ENCODE results near the gene ATP2B1. TPM values are rescaled to one million over a fixed set of nuclear protein-coding genes. Genes with fewer than 3 reads are reported as not detected.
A peak's percentile ranks its signal among the peaks of the same experiment; 100 is the strongest.

Gene ATP2B1
- total and polyA plus RNA-seq, 2 of the 13 experiments (the other 11 are each of a cell fraction or from before 2014, with no cell fraction given): 12.1 to 60.2 TPM

DNA sequence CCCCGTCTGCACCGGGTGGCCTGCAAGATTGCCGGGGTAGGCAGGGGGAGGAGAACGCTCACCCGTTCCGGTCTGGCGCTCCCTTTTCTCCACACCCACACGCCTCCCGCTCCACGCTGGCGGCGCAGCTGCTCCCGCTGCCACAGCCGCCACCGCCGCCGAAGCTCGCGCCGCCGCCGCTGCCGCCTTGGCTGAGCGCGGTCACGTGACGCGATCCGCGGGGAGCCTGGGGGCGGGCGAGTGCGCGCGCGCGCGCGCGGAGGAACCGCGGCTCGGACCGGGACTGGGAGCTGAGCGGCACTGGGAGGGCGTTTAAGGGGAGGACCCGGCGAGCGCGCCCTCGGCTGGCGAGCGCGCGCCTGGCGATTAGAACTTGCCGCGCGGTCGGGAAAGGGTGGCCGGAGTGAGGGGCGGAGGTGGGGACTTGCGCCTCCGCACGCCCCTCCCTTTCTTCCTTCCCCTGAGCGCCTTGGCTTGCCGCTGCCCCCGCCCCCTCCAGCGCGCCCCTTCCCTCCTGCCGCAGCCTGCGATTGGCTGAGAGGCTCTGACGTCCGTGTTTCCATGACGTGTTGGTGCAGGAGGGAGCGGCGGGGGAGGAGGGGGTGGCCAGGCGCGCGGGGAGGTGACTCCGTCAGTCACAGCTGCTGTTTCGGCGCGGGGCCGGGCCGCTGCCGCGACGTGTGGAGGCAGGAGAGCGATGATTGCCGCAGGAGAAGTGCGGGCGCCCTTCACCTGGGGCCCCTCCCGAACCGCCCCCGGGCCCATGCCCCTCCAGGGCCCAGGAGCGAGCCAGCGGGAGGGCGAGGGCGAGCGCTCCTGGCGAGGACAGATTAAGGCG, 738 bp upstream of the ATP2B1 start (continued):
- TF ChIP-seq ZNF331 (CRISPR knock-in tag; IDR thresholded peaks at IDR 0.05): 0 out of 2 replicates have a peak, but pooled peaks have one; percentile 18
- TF ChIP-seq ZNF747 (CRISPR knock-in tag; IDR thresholded peaks at IDR 0.05; ENCODE audit: borderline replicate concordance): peak; percentile 8; the same call in 1 of the 2 replicates
- TF ChIP-seq, protein P1, sequence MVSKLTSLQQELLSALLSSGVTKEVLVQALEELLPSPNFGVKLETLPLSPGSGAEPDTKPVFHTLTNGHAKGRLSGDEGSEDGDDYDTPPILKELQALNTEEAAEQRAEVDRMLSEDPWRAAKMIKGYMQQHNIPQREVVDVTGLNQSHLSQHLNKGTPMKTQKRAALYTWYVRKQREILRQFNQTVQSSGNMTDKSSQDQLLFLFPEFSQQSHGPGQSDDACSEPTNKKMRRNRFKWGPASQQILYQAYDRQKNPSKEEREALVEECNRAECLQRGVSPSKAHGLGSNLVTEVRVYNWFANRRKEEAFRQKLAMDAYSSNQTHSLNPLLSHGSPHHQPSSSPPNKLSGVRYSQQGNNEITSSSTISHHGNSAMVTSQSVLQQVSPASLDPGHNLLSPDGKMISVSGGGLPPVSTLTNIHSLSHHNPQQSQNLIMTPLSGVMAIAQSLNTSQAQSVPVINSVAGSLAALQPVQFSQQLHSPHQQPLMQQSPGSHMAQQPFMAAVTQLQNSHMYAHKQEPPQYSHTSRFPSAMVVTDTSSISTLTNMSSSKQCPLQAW (CRISPR knock-in tag; IDR thresholded peaks at IDR 0.05): peak; percentile 73; the same call in 1 of the 2 replicates
- peak; percentile 83 for TF ChIP-seq ZNF652 (CRISPR knock-in tag; IDR thresholded peaks at IDR 0.05; ENCODE audit: borderline replicate concordance, low read depth)
- TF ChIP-seq TEAD3 (CRISPR knock-in tag; optimal IDR thresholded peaks at IDR 0.05; ENCODE audit: borderline replicate concordance): no peak
- TF ChIP-seq ZNF224 (CRISPR knock-in tag; IDR thresholded peaks at IDR 0.05): no peak
- 0 out of 2 replicates have a peak, but pooled peaks have one; percentile 6 for TF ChIP-seq KDM6A (CRISPR knock-in tag; IDR thresholded peaks at IDR 0.05; ENCODE audit: low read depth)
- no peak for TF ChIP-seq HNF4G (IDR thresholded peaks at IDR 0.05; ENCODE audit: borderline replicate concordance, low read depth, low read length)
- no peak for TF ChIP-seq HNF4G (CRISPR knock-in tag; IDR thresholded peaks at IDR 0.05; ENCODE audit: borderline replicate concordance, low read depth)
- TF ChIP-seq, protein P2, sequence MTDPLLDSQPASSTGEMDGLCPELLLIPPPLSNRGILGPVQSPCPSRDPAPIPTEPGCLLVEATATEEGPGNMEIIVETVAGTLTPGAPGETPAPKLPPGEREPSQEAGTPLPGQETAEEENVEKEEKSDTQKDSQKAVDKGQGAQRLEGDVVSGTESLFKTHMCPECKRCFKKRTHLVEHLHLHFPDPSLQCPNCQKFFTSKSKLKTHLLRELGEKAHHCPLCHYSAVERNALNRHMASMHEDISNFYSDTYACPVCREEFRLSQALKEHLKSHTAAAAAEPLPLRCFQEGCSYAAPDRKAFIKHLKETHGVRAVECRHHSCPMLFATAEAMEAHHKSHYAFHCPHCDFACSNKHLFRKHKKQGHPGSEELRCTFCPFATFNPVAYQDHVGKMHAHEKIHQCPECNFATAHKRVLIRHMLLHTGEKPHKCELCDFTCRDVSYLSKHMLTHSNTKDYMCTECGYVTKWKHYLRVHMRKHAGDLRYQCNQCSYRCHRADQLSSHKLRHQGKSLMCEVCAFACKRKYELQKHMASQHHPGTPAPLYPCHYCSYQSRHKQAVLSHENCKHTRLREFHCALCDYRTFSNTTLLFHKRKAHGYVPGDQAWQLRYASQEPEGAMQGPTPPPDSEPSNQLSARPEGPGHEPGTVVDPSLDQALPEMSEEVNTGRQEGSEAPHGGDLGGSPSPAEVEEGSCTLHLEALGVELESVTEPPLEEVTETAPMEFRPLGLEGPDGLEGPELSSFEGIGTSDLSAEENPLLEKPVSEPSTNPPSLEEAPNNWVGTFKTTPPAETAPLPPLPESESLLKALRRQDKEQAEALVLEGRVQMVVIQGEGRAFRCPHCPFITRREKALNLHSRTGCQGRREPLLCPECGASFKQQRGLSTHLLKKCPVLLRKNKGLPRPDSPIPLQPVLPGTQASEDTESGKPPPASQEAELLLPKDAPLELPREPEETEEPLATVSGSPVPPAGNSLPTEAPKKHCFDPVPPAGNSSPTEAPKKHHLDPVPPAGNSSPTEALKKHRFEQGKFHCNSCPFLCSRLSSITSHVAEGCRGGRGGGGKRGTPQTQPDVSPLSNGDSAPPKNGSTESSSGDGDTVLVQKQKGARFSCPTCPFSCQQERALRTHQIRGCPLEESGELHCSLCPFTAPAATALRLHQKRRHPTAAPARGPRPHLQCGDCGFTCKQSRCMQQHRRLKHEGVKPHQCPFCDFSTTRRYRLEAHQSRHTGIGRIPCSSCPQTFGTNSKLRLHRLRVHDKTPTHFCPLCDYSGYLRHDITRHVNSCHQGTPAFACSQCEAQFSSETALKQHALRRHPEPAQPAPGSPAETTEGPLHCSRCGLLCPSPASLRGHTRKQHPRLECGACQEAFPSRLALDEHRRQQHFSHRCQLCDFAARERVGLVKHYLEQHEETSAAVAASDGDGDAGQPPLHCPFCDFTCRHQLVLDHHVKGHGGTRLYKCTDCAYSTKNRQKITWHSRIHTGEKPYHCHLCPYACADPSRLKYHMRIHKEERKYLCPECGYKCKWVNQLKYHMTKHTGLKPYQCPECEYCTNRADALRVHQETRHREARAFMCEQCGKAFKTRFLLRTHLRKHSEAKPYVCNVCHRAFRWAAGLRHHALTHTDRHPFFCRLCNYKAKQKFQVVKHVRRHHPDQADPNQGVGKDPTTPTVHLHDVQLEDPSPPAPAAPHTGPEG (CRISPR knock-in tag; IDR thresholded peaks at IDR 0.05): peak; percentile 45; the same call in 1 of the 2 replicates
- TF ChIP-seq, protein P3, sequence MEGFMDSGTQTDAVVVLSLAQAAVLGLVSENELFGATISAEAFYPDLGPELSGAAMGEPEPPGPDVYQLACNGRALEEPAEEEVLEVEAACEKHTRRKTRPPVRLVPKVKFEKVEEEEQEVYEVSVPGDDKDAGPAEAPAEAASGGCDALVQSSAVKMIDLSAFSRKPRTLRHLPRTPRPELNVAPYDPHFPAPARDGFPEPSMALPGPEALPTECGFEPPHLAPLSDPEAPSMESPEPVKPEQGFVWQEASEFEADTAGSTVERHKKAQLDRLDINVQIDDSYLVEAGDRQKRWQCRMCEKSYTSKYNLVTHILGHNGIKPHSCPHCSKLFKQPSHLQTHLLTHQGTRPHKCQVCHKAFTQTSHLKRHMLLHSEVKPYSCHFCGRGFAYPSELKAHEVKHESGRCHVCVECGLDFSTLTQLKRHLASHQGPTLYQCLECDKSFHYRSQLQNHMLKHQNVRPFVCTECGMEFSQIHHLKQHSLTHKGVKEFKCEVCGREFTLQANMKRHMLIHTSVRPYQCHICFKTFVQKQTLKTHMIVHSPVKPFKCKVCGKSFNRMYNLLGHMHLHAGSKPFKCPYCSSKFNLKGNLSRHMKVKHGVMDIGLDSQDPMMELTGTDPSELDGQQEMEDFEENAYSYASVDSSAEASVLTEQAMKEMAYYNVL (CRISPR knock-in tag; IDR thresholded peaks at IDR 0.05; ENCODE audit: borderline replicate concordance): 0 out of 2 replicates have a peak, but pooled peaks have one; percentile 78
- TF ChIP-seq KLF6 (CRISPR knock-in tag; IDR thresholded peaks at IDR 0.05): 0 out of 2 replicates have a peak, but pooled peaks have one; percentile 14
- TF ChIP-seq, protein P4, sequence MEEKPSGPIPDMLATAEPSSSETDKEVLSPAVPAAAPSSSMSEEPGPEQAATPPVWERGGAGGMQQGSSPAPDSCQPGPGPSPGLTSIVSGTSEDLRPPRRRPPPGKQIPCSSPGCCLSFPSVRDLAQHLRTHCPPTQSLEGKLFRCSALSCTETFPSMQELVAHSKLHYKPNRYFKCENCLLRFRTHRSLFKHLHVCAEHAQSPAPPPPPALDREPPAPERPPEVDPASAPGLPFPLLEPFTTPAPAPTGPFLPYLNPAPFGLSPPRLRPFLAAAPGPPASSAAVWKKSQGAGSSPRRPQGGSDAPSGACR (CRISPR knock-in tag; IDR thresholded peaks at IDR 0.05): no peak; the same call in 1 of the 2 replicates
- no peak for TF ChIP-seq KLF9 (CRISPR knock-in tag; IDR thresholded peaks at IDR 0.05; ENCODE audit: low read depth)
- TF ChIP-seq DPF2 (CRISPR knock-in tag; IDR thresholded peaks at IDR 0.05; ENCODE audit: borderline replicate concordance, low read depth): 0 out of 2 replicates have a peak, but pooled peaks have one; percentile 2
- TF ChIP-seq, protein P5, sequence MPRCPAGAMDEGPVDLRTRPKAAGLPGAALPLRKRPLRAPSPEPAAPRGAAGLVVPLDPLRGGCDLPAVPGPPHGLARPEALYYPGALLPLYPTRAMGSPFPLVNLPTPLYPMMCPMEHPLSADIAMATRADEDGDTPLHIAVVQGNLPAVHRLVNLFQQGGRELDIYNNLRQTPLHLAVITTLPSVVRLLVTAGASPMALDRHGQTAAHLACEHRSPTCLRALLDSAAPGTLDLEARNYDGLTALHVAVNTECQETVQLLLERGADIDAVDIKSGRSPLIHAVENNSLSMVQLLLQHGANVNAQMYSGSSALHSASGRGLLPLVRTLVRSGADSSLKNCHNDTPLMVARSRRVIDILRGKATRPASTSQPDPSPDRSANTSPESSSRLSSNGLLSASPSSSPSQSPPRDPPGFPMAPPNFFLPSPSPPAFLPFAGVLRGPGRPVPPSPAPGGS (CRISPR knock-in tag; IDR thresholded peaks at IDR 0.05): no peak
